ENCODE data around the gene UQCRC2. TPM values are rescaled to one million over a fixed set of nuclear protein-coding genes. Genes with fewer than 3 reads are reported as not detected.

UQCRC2 gene
- polyA plus RNA-seq, 1 donor from 2014 or later = 484 TPM

DNA sequence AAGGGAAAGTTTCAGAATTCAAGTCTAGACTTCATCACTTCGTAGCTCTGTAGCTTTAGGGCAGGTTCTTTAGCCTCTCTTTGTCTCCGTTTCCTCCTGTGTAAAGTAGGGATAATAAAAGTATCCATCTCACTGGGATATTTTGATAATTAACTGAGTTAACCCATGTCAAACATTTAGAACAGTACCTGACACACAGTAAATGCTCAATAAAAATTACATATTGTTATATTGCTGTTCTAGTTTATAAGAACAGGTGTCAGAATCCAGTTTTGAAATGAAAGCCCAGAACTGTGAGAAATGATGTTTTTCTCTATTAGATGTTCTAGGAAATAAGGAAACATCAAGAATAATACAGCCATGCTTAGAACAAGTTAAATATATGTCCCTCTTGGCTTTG lies 59.1 kb downstream of the UQCRC2 start:
- no peak overlapping the region for H3K9ac ChIP-seq (ENCODE audit: low read length)
- no peak for TF ChIP-seq EZH2 (IDR thresholded peaks at IDR 0.05; ENCODE audit: borderline replicate concordance, insufficient read depth, low read length, poor library complexity, severe bottlenecking)
- TF ChIP-seq EP300 (conservative IDR thresholded peaks at IDR 0.05; ENCODE audit: poor library complexity, severe bottlenecking) = no peak

DNA sequence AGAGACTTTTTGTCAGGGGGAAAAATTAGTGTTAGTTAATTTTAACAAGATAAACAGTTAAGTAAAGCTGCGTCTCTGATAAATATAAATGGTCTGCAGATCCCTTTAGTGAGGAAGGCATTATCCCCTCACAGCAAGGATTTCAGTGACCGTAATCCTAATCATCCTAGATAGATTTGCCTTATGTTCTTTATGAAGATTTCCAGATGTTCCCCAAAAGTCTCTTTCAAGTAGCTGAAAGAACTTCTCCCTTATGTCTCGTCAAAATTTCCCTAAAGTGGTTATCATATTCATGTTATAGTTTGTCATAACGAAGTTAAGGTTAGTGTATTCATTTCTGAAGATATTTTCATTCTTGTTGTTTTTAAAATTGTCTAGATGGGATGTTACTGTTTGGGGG lies 60.3 kb downstream of the UQCRC2 start:
- H2AFZ ChIP-seq (ENCODE audit: low read depth, low read length) = no peak overlapping the region
- no peak overlapping the region for H3K4me2 ChIP-seq (ENCODE audit: low read length)
- H3K9me2 ChIP-seq (ENCODE audit: insufficient read depth, low read length) = no peaks in the 10 kb centered on the region
- no peak overlapping the region for H3K27ac ChIP-seq (ENCODE audit: low read length)
- no peaks in the 10 kb centered on the region for H3K9me3 ChIP-seq (ENCODE audit: low read length)
- H3K36me3 ChIP-seq (ENCODE audit: insufficient read depth, low read length) = no peaks in the 10 kb centered on the region
- no peaks in the 10 kb centered on the region for H3F3A ChIP-seq (ENCODE audit: insufficient read depth, low read length, poor library complexity, severe bottlenecking)
- no peaks in the 10 kb centered on the region for H4K20me1 ChIP-seq (ENCODE audit: insufficient read depth)
- no peaks in the 10 kb centered on the region for H3K27me3 ChIP-seq (ENCODE audit: insufficient read depth, low read depth, low read length)
- H3K9ac ChIP-seq (ENCODE audit: low read length) = no peak overlapping the region
- H3K4me3 ChIP-seq (ENCODE audit: low read length) = no peak overlapping the region
- H3K79me2 ChIP-seq (replicated peaks; ENCODE audit: insufficient read depth, low read length) = peaks cover 11% of the 10 kb centered on the region
- TF ChIP-seq EP300 (conservative IDR thresholded peaks at IDR 0.05; ENCODE audit: poor library complexity, severe bottlenecking) (no peak), TAF1 (IDR thresholded peaks at IDR 0.05; ENCODE audit: low read depth) (no peak), POLR2AphosphoS5 (IDR thresholded peaks at IDR 0.05) (no peak), SMC3 (conservative IDR thresholded peaks at IDR 0.05; ENCODE audit: poor library complexity) (no peak), MXI1 (conservative IDR thresholded peaks at IDR 0.05; ENCODE audit: poor library complexity, severe bottlenecking) (no peak), RAD21 (conservative IDR thresholded peaks at IDR 0.05) (no peak), EZH2 (IDR thresholded peaks at IDR 0.05; ENCODE audit: borderline replicate concordance, insufficient read depth, low read length, poor library complexity, severe bottlenecking) (no peak)
- TF ChIP-seq, protein P1, sequence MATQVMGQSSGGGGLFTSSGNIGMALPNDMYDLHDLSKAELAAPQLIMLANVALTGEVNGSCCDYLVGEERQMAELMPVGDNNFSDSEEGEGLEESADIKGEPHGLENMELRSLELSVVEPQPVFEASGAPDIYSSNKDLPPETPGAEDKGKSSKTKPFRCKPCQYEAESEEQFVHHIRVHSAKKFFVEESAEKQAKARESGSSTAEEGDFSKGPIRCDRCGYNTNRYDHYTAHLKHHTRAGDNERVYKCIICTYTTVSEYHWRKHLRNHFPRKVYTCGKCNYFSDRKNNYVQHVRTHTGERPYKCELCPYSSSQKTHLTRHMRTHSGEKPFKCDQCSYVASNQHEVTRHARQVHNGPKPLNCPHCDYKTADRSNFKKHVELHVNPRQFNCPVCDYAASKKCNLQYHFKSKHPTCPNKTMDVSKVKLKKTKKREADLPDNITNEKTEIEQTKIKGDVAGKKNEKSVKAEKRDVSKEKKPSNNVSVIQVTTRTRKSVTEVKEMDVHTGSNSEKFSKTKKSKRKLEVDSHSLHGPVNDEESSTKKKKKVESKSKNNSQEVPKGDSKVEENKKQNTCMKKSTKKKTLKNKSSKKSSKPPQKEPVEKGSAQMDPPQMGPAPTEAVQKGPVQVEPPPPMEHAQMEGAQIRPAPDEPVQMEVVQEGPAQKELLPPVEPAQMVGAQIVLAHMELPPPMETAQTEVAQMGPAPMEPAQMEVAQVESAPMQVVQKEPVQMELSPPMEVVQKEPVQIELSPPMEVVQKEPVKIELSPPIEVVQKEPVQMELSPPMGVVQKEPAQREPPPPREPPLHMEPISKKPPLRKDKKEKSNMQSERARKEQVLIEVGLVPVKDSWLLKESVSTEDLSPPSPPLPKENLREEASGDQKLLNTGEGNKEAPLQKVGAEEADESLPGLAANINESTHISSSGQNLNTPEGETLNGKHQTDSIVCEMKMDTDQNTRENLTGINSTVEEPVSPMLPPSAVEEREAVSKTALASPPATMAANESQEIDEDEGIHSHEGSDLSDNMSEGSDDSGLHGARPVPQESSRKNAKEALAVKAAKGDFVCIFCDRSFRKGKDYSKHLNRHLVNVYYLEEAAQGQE (IDR thresholded peaks at IDR 0.05; ENCODE audit: borderline replicate concordance) = no peak
- TF ChIP-seq, protein P2, sequence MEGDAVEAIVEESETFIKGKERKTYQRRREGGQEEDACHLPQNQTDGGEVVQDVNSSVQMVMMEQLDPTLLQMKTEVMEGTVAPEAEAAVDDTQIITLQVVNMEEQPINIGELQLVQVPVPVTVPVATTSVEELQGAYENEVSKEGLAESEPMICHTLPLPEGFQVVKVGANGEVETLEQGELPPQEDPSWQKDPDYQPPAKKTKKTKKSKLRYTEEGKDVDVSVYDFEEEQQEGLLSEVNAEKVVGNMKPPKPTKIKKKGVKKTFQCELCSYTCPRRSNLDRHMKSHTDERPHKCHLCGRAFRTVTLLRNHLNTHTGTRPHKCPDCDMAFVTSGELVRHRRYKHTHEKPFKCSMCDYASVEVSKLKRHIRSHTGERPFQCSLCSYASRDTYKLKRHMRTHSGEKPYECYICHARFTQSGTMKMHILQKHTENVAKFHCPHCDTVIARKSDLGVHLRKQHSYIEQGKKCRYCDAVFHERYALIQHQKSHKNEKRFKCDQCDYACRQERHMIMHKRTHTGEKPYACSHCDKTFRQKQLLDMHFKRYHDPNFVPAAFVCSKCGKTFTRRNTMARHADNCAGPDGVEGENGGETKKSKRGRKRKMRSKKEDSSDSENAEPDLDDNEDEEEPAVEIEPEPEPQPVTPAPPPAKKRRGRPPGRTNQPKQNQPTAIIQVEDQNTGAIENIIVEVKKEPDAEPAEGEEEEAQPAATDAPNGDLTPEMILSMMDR (IDR thresholded peaks at IDR 0.05; ENCODE audit: poor library complexity, severe bottlenecking) = no peak

More for the DNA sequence above, 59.1 kb downstream of the UQCRC2 start:
- no peaks in the 10 kb centered on the region for H3K36me3 ChIP-seq (ENCODE audit: insufficient read depth, low read length)
- H3K9me2 ChIP-seq (ENCODE audit: insufficient read depth, low read length) = no peaks in the 10 kb centered on the region
- no peaks in the 10 kb centered on the region for H3F3A ChIP-seq (ENCODE audit: insufficient read depth, low read length, poor library complexity, severe bottlenecking)
- no peak overlapping the region for H3K27ac ChIP-seq (ENCODE audit: low read length)
- H2AFZ ChIP-seq (ENCODE audit: low read depth, low read length) = no peak overlapping the region
- H3K27me3 ChIP-seq (ENCODE audit: insufficient read depth, low read depth, low read length) = no peaks in the 10 kb centered on the region
- peaks cover 13% of the 10 kb centered on the region for H3K79me2 ChIP-seq (replicated peaks; ENCODE audit: insufficient read depth, low read length)
- H3K4me3 ChIP-seq (ENCODE audit: low read length) = no peak overlapping the region
- H3K9me3 ChIP-seq (ENCODE audit: low read length) = no peaks in the 10 kb centered on the region
- H4K20me1 ChIP-seq (ENCODE audit: insufficient read depth) = no peaks in the 10 kb centered on the region
- H3K4me2 ChIP-seq (ENCODE audit: low read length) = no peak overlapping the region

Measured in neural cell (in vitro differentiated cells).